Spleen (tissue), 11 donors: ENCODE results near the gene IKZF3. TPM values are rescaled to one million over a fixed set of nuclear protein-coding genes. Genes with fewer than 3 reads are reported as not detected.

Experiments used
- DNase-seq: peaks from one replicate; pipeline ENCODE4 v3.0.0-alpha.2; 2020
- H3K27ac ChIP-seq, 8 donors: fragments of 200-600 bp; sonication (generic) in 7 of 8; 1 replicate in 4 of 8; 2 replicates in 4 of 8; pipeline versions ENCODE4 v1.5.0 to v1.8.0; 2016 to 2021; ENCODE audit warnings: inconsistent platforms in 4 of 8, mild to moderate bottlenecking in 4 of 8, moderate library complexity in 1 of 8
- H3K27me3 ChIP-seq, 7 donors: fragments of 200-600 bp; sonication (generic) in 6 of 7; replicated peaks in 1 of 7; 1 replicate in 4 of 7; 2 replicates in 3 of 7; pipeline versions ENCODE4 v1.5.0 to v1.8.0; 2016 to 2021; ENCODE audit warnings: inconsistent platforms in 3 of 7, mild to moderate bottlenecking in 1 of 7
- H3K36me3 ChIP-seq, 6 donors: fragments of 200-600 bp; sonication (generic) in 5 of 6; 1 replicate in 4 of 6; 2 replicates in 2 of 6; pipeline versions ENCODE4 v1.5.0 to v1.8.0; 2016 to 2021; ENCODE audit warnings: inconsistent platforms in 2 of 6
- H3K4me1 ChIP-seq, 6 donors: fragments of 200-600 bp; sonication (generic) in 5 of 6; 1 replicate in 3 of 6; 2 replicates in 3 of 6; pipeline versions ENCODE4 v1.5.0 to v1.8.0; 2016 to 2021; ENCODE audit warnings: inconsistent platforms in 3 of 6
- H3K4me3 ChIP-seq, 8 donors: fragments of 200-600 bp; sonication (generic) in 7 of 8; 1 replicate in 4 of 8; 2 replicates in 4 of 8; pipeline versions ENCODE4 v1.5.0 to v1.8.0; 2016 to 2021; ENCODE audit warnings: inconsistent platforms in 4 of 8, mild to moderate bottlenecking in 4 of 8, moderate library complexity in 2 of 8
- H3K9me3 ChIP-seq, 8 donors: fragments of 200-600 bp; sonication (generic) in 7 of 8; 1 replicate in 4 of 8; 2 replicates in 4 of 8; pipeline versions ENCODE4 v1.5.0 to v1.8.0; 2016 to 2021; ENCODE audit warnings: inconsistent platforms in 4 of 8
- POLR2A ChIP-seq, 3 donors: fragments of 450-650 bp; IDR thresholded peaks; one replicate each; pipeline ENCODE4 v1.5.1; 2017; ENCODE audit warnings: antibody characterized with exemption in 3 of 3, mild to moderate bottlenecking in 1 of 3
- POLR2AphosphoS5 ChIP-seq, 3 donors: sonication (generic); formaldehyde crosslinking; IDR thresholded peaks; one replicate each; pipeline ENCODE4 v1.5.1; 2017; ENCODE audit warnings: antibody characterized with exemption in 3 of 3
- WGBS, 5 donors: extraction: QIAGEN DNeasy Blood & Tissue Kit in 3 of 5; methylation state at CpG; one replicate each; pipeline versions ENCODE4 v1.1.5 to v1.1.7; 2013 to 2018; 5-methylcytosine and 5-hydroxymethylcytosine counted together
- intact Hi-C: fragments of 100-400 bp; cut with DNase I; formaldehyde crosslinking; loops from one replicate; pipeline ENCODE4 v1.15.0; 2023; ENCODE audit warnings: low total_unique reads
- polyA plus RNA-seq, 3 donors: library from polyadenylated mRNA; stranded (reverse); fragments of 200-250 nt; gene quantifications; one replicate each; pipeline ENCODE4 v1.2.1, GENCODE V29; 2013
- total RNA-seq, 7 donors: library from RNA; depleted of rRNA in 3 of 7; stranded (reverse); fragments of >200 nt in 3 of 7; fragmentation: NEBNext Ultra II Directional in 4 of 7; extraction: Animal tissue kit (Norgen Biotek cat#: 25700) in 4 of 7; gene quantifications; one replicate each; pipeline versions ENCODE4 v1.1.0 to v1.2.1, GENCODE V29; 2016 to 2021
- TF ChIP-seq, protein P1 (sequence below), 11 experiments: fragments of 200-600 bp in 7 of 11; fragments of 450-650 bp in 4 of 11; sonication (generic) in 4 of 11; IDR thresholded peaks in 8 of 11; conservative IDR thresholded peaks in 3 of 11; 1 replicate in 7 of 11; 2 replicates in 4 of 11; pipeline versions ENCODE4 v1.4.0 to v1.8.0; 2016 to 2021; ENCODE audit warnings: antibody characterized with exemption in 11 of 11, inconsistent platforms in 4 of 11, mild to moderate bottlenecking in 1 of 11
- donor health status: healthy with polysubstance abuse.
- donor health status: DM: no; HTN: no; CAD: no; lungs with moderate emphysema.
- donor health status: DM: no; HTN: no; CAD: no.
- donor health status: Bipolar disorder and iron deficiency.
- donor health status: healthy.
- donor health status: DM: no; HTN: no; CAD: no.
- donor health status: DM: yes; HTN: yes; CAD: no.

IKZF3 gene
- total and polyA plus RNA-seq, 10 donors, result 17.5 to 132 (median 84.1) TPM

DNA sequence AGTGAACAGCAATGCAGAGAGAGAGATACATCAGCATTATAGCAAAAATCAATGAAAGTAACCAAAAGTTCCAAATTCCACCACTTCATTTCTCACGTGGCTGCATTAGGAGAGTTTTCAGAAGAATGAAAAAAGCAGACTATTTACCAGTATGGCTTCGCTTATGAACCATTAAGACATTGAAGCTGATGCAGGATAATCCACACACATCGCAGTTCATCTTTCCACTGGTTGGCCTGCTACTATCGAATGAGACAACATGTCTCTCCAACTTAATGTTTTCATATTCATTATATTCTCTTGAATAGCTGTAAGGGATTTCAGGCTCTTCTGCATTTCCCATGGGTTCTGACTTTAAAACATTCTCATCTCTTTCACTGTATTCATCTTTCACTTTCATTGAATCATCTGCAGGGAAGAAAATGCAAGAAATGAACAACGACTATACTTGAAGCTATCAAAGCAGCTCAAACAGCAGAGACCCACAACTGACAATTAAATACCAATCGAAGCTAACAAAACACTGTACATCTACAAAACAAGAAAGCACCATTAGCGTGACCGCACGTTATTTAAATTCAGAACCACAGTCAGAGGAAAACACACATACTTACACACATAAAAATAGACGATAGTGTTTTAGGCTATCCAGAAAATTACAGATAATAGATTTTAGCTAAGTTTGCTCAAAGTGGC lies 71.4 kb downstream of the IKZF3 start:
- TF ChIP-seq POLR2A (IDR thresholded peaks at IDR 0.05) (no peak), POLR2AphosphoS5 (IDR thresholded peaks at IDR 0.05) (no peak)
- TF ChIP-seq, protein P1, sequence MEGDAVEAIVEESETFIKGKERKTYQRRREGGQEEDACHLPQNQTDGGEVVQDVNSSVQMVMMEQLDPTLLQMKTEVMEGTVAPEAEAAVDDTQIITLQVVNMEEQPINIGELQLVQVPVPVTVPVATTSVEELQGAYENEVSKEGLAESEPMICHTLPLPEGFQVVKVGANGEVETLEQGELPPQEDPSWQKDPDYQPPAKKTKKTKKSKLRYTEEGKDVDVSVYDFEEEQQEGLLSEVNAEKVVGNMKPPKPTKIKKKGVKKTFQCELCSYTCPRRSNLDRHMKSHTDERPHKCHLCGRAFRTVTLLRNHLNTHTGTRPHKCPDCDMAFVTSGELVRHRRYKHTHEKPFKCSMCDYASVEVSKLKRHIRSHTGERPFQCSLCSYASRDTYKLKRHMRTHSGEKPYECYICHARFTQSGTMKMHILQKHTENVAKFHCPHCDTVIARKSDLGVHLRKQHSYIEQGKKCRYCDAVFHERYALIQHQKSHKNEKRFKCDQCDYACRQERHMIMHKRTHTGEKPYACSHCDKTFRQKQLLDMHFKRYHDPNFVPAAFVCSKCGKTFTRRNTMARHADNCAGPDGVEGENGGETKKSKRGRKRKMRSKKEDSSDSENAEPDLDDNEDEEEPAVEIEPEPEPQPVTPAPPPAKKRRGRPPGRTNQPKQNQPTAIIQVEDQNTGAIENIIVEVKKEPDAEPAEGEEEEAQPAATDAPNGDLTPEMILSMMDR (IDR thresholded peaks at IDR 0.05 in 8 of 11, conservative IDR thresholded peaks at IDR 0.05 in 3 of 11), result no peak
- Histone ChIP-seq H3K36me3 (peaks cover 0 to 50% (median 6%) of the 10 kb centered on the region in 6 donors), H3K27ac (peak overlapping the region; percentile 44 to 89 (median 71)), H3K4me3 (peak overlapping the region in 1 of 8 donors; percentile 16), H3K9me3 (no peaks in the 10 kb centered on the region), H3K4me1 (peaks cover 13 to 95% (median 50%) of the 10 kb centered on the region in 6 donors), H3K27me3 (no peaks in the 10 kb centered on the region)
- 53 to 75% (median 64%) methylated on average over 10 of the region's 10 CpGs for whole genome bisulfite sequencing, 5 donors
- no peak for DNase-seq
- intact Hi-C loops, result no loop called here

DNA sequence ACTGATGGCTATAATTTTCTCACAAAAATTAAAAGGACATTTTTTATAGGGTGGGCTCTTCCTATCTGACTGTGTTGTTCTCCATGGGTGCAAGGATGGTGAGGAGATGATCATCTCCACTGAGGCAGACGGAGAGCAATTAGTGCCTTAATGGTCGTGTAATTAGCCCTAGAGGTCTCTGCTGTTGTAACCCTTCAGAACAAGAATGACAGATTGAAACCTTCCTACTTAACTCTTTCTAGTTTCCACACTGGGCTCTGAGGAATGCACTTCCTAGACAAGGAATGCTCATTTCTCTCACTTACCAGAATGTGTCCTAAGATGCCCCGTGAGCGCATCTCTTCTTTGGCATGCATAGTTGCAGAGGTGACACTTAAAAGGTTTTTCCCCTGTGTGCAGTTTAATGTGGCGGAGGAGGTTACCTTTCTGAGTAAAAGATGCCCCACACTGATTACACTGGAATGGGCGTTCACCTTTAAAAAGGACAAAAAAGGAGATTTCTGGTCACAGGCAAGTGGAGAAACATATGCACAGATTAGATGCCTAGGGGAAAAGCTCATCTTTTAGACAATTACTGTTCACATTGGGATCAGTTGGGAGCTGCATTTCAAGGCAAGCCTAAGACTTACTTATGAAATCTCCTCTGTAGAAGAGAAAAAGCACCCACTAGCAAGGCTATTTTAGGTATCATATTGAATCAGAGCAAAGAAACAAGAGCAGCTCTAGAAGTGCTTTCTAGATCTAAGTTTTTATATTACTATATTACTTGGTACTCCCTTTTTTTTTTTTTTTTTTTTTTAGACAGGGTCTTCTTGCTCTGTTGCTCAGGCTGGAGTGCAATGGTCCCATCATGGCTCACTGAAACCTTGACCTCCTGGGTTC lies 72.8 kb downstream of the IKZF3 start:
- intact Hi-C loops, result no loop called here
- peak overlapping the region in 6 of 8 donors; percentile 48 to 89 (median 76) for H3K27ac ChIP-seq
- H3K27me3 ChIP-seq, result no peaks in the 10 kb centered on the region
- peaks cover 0 to 60% (median 6%) of the 10 kb centered on the region in 6 donors for H3K36me3 ChIP-seq
- H3K4me3 ChIP-seq, result no peak overlapping the region
- 30 to 53% (median 46%) methylated on average over 6 of the region's 6 CpGs for WGBS, 5 donors
- no peak for DNase-seq
- peaks cover 13 to 97% (median 53%) of the 10 kb centered on the region in 6 donors for H3K4me1 ChIP-seq
- TF ChIP-seq, protein P1 (IDR thresholded peaks at IDR 0.05 in 8 of 11, conservative IDR thresholded peaks at IDR 0.05 in 3 of 11), result no peak
- TF ChIP-seq POLR2AphosphoS5 (IDR thresholded peaks at IDR 0.05), result no peak
- TF ChIP-seq POLR2A (IDR thresholded peaks at IDR 0.05), result no peak
- H3K9me3 ChIP-seq, result no peaks in the 10 kb centered on the region

DNA sequence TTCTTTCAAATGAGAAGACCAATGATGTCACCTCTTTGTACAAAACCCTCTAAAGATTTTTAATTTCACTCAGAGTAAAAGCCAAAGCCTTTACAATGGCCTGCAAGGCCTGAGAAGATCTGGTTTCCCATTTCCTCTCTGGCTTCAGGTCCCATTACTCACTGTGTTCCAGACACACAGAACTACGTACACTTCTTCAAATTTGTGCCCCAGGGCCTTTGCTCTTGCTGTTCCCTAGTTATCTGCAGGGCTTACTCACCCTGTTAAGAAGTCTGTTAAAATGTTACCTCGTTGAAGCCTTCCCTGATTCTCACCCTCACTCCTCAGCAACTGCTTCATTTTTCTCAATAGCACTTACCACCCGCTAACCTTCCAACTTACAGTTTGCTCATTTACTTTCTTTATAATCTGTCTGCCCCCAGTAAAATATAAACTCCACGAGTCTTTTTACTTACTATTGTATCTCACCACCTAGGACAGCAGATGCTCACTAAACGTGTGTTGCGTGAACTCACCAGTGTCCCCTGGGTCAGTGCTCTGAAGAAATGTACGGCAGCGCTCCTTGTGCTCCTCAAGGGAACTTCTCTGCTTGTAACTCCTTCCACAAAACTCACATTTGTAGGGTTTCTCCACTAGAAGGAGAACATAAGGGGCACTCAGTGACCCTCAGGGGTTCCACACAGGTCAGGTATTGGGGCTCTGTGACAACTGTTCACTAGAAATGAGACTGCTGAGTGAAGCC lies 76.2 kb downstream of the IKZF3 start:
- H3K4me1 ChIP-seq, result peaks cover 8 to 97% (median 33%) of the 10 kb centered on the region in 6 donors
- H3K27ac ChIP-seq, result no peak overlapping the region
- 85 to 91% (median 87%) methylated on average over 8 of the region's 8 CpGs for WGBS, 5 donors
- intact Hi-C loops, result no loop called here
- H3K36me3 ChIP-seq, result peaks cover 0 to 88% (median 6%) of the 10 kb centered on the region in 6 donors
- DNase-seq, result no peak
- TF ChIP-seq POLR2AphosphoS5 (IDR thresholded peaks at IDR 0.05) (no peak), POLR2A (IDR thresholded peaks at IDR 0.05) (no peak)
- TF ChIP-seq, protein P1 (IDR thresholded peaks at IDR 0.05 in 8 of 11, conservative IDR thresholded peaks at IDR 0.05 in 3 of 11), result no peak
- no peak overlapping the region for H3K4me3 ChIP-seq
- no peaks in the 10 kb centered on the region for H3K27me3 ChIP-seq
- no peaks in the 10 kb centered on the region for H3K9me3 ChIP-seq
